GM12891 (cell line): ENCODE results near the gene ALDH3A2. TPM values are rescaled to one million over a fixed set of nuclear protein-coding genes. Genes with fewer than 3 reads are reported as not detected.

Experiments
- DNase-seq: peaks from one replicate; pipeline ENCODE4 v3.0.0; 2011; ENCODE audit warnings: low spot score; ENCODE audit not compliant: insufficient read length
- FAIRE-seq: peaks from 2 replicates; lab custom pipeline; 2011; peaks lifted over from hg19 to GRCh38; lab: Jason Lieb, UNC
- PAX5 ChIP-seq: IDR thresholded peaks from 2 replicates; pipeline ENCODE4 v1.6.1; 2011; ENCODE audit warnings: low read length, moderate library complexity, mild to moderate bottlenecking; ENCODE audit not compliant: insufficient read depth, severe bottlenecking
- POLR2A ChIP-seq: IDR thresholded peaks from 2 replicates; pipeline ENCODE4 v1.6.1; 2011; ENCODE audit warnings: low read depth, low read length, control low read depth
- POLR2AphosphoS5 ChIP-seq: IDR thresholded peaks from 2 replicates; pipeline ENCODE4 v1.6.1; 2011; ENCODE audit warnings: low read depth, low read length, control low read depth
- POU2F2 ChIP-seq: IDR thresholded peaks from 2 replicates; pipeline ENCODE4 v1.6.1; 2011; ENCODE audit warnings: low read depth, mild to moderate bottlenecking, control low read depth, low read length, moderate library complexity
- SPI1 ChIP-seq: IDR thresholded peaks from 2 replicates; pipeline ENCODE4 v1.6.1; 2011; ENCODE audit warnings: low read depth, low read length, control low read depth
- TAF1 ChIP-seq: IDR thresholded peaks from 2 replicates; pipeline ENCODE4 v1.6.1; 2011; ENCODE audit warnings: low read depth, low read length, control low read depth
- polyA plus RNA-seq: library from polyadenylated mRNA; unstranded; fragments of >200 nt; gene quantifications from one replicate; pipeline ENCODE4 v1.2.1, GENCODE V29; 2012; ENCODE audit warnings: low read depth, missing spikeins, inconsistent platforms; ENCODE audit not compliant: missing spikeins

ALDH3A2 gene
- 20.8 TPM for polyA plus RNA-seq

- peak; percentile 97 for DNase-seq
- TF ChIP-seq POU2F2 (no peak), TAF1 (peak; percentile 63; the same call in 1 of the 2 replicates), POLR2A (peak; percentile 74; the same call in 1 of the 2 replicates), SPI1 (no peak), POLR2AphosphoS5 (0 out of 2 replicates have a peak, but pooled peaks have one; percentile 39), PAX5 (peak; percentile 74)
- peak; percentile 97 for FAIRE-seq
Measured at GRCh38 chr17:19648475-19649273, at the start of gene ALDH3A2. TSS of gene ALDH3A2 (plus strand) at chr17:19648751. CDS start at chr17:19648972, 221 bp downstream.

DNA sequence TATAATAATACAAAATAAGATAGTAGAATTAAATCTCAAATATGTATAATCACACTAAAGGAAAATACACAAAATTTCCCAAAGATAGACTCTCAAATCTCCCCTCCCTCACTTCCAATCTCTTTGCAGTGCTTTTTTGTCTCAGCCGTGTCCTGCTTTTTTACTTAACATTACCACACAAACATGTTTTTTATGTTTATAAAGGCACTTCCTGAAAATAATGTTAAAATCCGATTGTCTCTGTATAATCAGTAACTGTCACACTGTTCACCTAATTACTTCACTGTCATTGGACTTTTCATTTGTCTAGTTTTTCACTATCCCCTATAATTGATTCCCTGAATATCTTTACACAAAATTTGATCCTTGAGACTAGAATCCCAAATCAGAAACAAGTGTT, 38.2 kb upstream of the ALDH3A2 start:
- FAIRE-seq = no peak

GRCh38 chr17:19610879-19611278, 37.7 kb upstream of the ALDH3A2 start:
- no peak for TF ChIP-seq TAF1
- no peak for TF ChIP-seq POLR2A
- no peak for TF ChIP-seq POU2F2
- no peak for TF ChIP-seq POLR2AphosphoS5
- no peak for TF ChIP-seq PAX5
- peak; percentile 81 for TF ChIP-seq SPI1
- FAIRE-seq = no peak
- no peak for DNase-seq

More for the DNA sequence above, 38.2 kb upstream of the ALDH3A2 start:
- TF ChIP-seq TAF1 = no peak
- TF ChIP-seq POU2F2 = no peak
- TF ChIP-seq SPI1 = no peak
- TF ChIP-seq POLR2AphosphoS5 = no peak
- no peak for TF ChIP-seq PAX5
- TF ChIP-seq POLR2A = no peak
- DNase-seq = no peak

GRCh38 chr17:19613979-19614378, 34.6 kb upstream of the ALDH3A2 start:
- no peak for DNase-seq
- no peak for FAIRE-seq
- no peak for TF ChIP-seq SPI1
- TF ChIP-seq PAX5 = no peak
- no peak for TF ChIP-seq POLR2A
- TF ChIP-seq POLR2AphosphoS5 = no peak
- no peak for TF ChIP-seq TAF1
- TF ChIP-seq POU2F2 = no peak

- no peak for DNase-seq
- TF ChIP-seq PAX5 = no peak
- TF ChIP-seq SPI1 = no peak
- no peak for TF ChIP-seq TAF1
- no peak for TF ChIP-seq POU2F2
- TF ChIP-seq POLR2A = no peak
- no peak for TF ChIP-seq POLR2AphosphoS5
- no peak for FAIRE-seq
Measured at GRCh38 chr17:19614900-19615299, 33.7 kb upstream of the ALDH3A2 start.

GRCh38 chr17:19618015-19618414, 30.5 kb upstream of the ALDH3A2 start:
- DNase-seq (no peak), FAIRE-seq (no peak)
- TF ChIP-seq TAF1 = no peak
- TF ChIP-seq SPI1 = no peak
- TF ChIP-seq POLR2AphosphoS5 = no peak
- no peak for TF ChIP-seq POU2F2
- TF ChIP-seq PAX5 = no peak
- TF ChIP-seq POLR2A = no peak

DNA sequence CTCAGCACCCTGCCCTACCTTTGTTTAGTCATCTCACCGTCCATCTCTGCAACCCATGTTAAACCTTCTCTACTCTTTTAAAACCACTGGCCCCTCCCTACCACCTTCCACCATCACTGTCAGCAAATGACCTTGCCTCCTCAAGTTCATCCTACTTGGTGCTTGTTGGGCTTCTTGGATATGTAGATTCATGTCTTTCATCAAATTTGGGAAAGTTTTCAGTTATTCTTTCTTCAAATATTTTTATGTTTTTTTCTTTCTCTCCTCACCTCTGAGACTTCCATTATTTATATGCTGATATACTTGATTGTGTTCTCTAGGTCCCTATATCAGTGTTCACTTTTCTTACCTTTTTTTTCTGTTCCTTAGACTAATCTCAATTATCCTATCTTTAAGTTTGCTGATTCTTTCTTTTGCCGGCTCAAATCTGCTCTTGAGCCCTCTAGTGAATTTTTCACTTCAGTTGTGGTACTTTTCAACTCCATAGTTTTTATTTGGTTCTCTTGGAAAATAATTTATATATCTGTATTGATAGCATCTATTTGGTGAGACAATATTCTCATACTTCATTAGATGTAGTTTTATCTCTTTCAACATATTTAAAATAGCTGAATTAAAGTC, 28.7 kb upstream of the ALDH3A2 start:
- DNase-seq (no peak), FAIRE-seq (no peak)

GRCh38 chr17:19621697-19622096, 26.9 kb upstream of the ALDH3A2 start:
- FAIRE-seq (no peak), DNase-seq (no peak)
- TF ChIP-seq POU2F2 (no peak), POLR2AphosphoS5 (no peak), PAX5 (no peak), SPI1 (no peak), TAF1 (no peak), POLR2A (no peak)

More for the DNA sequence above, 28.7 kb upstream of the ALDH3A2 start:
- TF ChIP-seq TAF1 (no peak), PAX5 (no peak), POLR2AphosphoS5 (no peak), POLR2A (no peak), SPI1 (no peak)

DNA sequence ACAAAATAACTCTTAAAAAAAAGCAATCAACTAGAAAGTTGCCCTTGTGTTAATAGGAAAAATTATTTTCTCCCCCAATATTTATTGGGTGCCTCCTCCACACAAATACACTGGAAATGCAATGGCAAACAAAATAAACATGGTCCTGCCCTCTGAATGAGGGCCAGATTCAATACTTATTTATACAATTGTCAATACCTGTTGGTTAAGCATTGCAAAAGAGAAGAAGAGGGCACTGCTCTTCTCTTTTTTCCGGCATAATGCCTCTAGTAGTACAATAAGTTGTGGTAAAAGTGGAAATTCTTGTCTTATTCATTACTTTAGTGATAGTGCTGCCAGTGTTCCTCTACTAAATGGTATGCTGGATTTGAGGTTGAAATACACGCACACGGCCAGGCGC, 22.5 kb upstream of the ALDH3A2 start:
- TF ChIP-seq PAX5 = no peak
- no peak for TF ChIP-seq SPI1
- TF ChIP-seq TAF1 = no peak
- TF ChIP-seq POLR2A = no peak
- no peak for TF ChIP-seq POLR2AphosphoS5
- TF ChIP-seq POU2F2 = no peak
- FAIRE-seq (no peak), DNase-seq (no peak)
